HG03175 (cell line): ENCODE measurements around the gene FBXL19.

Experiments used
- ATAC-seq: cut with Tn5 transposase; IDR thresholded peaks from one replicate; pipeline ENCODE4 v1.9.1; 2021; ENCODE audit warnings: mild to moderate bottlenecking, moderate library complexity; ENCODE audit not compliant: unreplicated experiment

The FBXL19 gene

GRCh38 chr16:30963925-30964511 is 40.6 kb downstream of the FBXL19 start:
- no peak for ATAC-seq

GRCh38 chr16:30964574-30965226 is 41.3 kb downstream of the FBXL19 start:
- ATAC-seq, result no peak

- ATAC-seq, result no peak
Observed at GRCh38 chr16:30965436-30965835, 42.1 kb downstream of the FBXL19 start.

- ATAC-seq, result no peak
Observed at GRCh38 chr16:30966033-30966619, 42.8 kb downstream of the FBXL19 start.

- ATAC-seq, result no peak
Observed at GRCh38 chr16:30967795-30968194, 44.4 kb downstream of the FBXL19 start.

GRCh38 chr16:30969246-30969842 is 46.0 kb downstream of the FBXL19 start:
- ATAC-seq, result no peak

GRCh38 chr16:30971298-30971697 is 47.9 kb downstream of the FBXL19 start:
- ATAC-seq, result no peak

- ATAC-seq, result no peak
Observed at GRCh38 chr16:30972872-30973271, 49.5 kb downstream of the FBXL19 start.

- no peak for ATAC-seq
Observed at GRCh38 chr16:30974348-30974747, 51.0 kb downstream of the FBXL19 start.

GRCh38 chr16:30976486-30976885 is 53.1 kb downstream of the FBXL19 start:
- no peak for ATAC-seq

GRCh38 chr16:30977502-30977901 is 54.1 kb downstream of the FBXL19 start:
- ATAC-seq, result no peak

GRCh38 chr16:30979170-30980022 is 56.0 kb downstream of the FBXL19 start:
- no peak for ATAC-seq

GRCh38 chr16:30980023-30980371 is 56.6 kb downstream of the FBXL19 start:
- ATAC-seq, result no peak

- no peak for ATAC-seq
Observed at GRCh38 chr16:30980434-30980833, 57.1 kb downstream of the FBXL19 start.

- no peak for ATAC-seq
Observed at GRCh38 chr16:30980959-30981358, 57.6 kb downstream of the FBXL19 start.

GRCh38 chr16:30982548-30983288 is 59.3 kb downstream of the FBXL19 start:
- no peak for ATAC-seq

- no peak for ATAC-seq
Observed at GRCh38 chr16:30983289-30983889, 60.0 kb downstream of the FBXL19 start.

GRCh38 chr16:30983898-30984610 is 60.7 kb downstream of the FBXL19 start:
- ATAC-seq, result no peak

GRCh38 chr16:30984669-30985400 is 61.5 kb downstream of the FBXL19 start, which contains the start of gene HSD3B7:
Gene HSD3B7, plus strand, starts transcription at chr16:30985207. Its CDS starts 452 bp downstream, at chr16:30985659.
- ATAC-seq, result no peak
